Measurements from ENCODE around the gene TM4SF4. TPM values are rescaled to one million over a fixed set of nuclear protein-coding genes. Genes with fewer than 3 reads are reported as not detected.

Gene TM4SF4
- total RNA-seq, 2 experiments from 2014 or later, result not detected

DNA sequence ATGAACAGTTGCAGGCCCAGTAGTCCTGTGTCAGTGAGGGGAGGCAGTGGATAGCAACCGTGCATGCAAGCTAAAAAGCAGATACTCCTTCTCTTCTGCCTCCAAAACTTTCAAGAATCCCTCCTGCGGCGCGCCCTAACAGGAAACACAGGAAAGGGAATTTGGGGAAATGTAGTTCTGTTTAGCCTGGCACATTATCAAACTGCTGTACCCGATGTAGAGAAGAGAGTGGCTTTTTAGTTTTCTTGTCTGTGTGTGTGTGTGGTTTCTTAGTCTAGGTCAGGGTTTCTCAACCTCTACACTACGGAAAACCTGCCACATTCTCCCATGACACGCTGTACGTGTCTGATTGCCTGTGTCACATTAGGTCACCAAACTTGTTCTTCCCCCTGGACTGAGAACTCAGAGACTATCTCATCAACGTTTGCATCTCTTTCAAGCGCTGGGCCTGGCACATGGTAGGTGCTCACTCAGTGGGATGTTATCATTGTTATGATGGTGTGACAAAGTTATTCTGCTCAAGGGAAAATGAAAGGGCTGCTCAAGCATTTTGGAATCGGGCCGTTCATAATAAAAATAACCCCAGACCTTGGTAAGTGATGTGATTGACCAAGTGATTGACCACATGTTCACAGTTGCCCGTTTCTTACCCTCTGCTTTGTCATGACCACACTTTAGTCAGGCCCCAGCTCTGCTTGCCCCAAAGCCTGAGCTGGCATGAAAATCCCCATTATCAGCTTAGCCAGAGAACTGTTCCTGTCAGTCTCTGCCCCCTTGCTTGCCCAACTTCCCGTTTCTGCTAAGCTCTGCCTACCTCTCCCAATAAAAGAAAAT lies 33.2 kb downstream of the TM4SF4 start:
- intact Hi-C loops (cut with micrococcal nuclease), result loop anchor here (1.0 kb wide), 1 partner anchor 245 kb away; the partner anchor contains the start of gene COMMD2
- peak; percentile 45 for DNase-seq
- peaks cover 26% of the 10 kb centered on the region for H3K27me3 Mint-ChIP-seq
- H3K9me3 Mint-ChIP-seq, result no peaks in the 10 kb centered on the region
- H3K4me3 Mint-ChIP-seq, result no peak overlapping the region
- CTCF ChIA-PET, result no interaction called here
- peak overlapping the region; percentile 53 for H3K27ac Mint-ChIP-seq
- H3K4me1 Mint-ChIP-seq (ENCODE audit: low read depth), result peaks cover 10% of the 10 kb centered on the region
- POLR2A ChIA-PET, result no interaction called here
- H3K36me3 Mint-ChIP-seq, result no peaks in the 10 kb centered on the region

DNA sequence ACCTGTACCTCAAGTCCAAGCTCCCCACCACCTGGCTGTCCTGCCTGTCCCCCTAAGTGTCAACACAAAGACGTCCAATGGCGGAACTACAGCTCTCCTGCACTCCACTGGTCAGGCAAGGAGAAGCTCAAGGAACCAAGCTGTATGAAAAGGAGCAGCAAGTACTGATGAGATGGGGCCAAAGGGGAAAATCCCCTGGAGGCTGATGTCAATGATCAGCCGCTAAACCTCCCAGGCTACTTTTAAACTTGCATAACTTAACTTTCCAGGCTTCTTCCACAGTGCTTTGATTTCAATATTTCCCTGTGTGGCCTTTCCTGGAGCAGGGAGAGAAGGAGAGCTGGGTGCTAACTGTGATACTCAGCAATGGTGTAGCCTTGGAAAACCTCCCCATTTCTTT lies 35.0 kb downstream of the TM4SF4 start:
- intact Hi-C loops (cut with micrococcal nuclease), result no loop called here
- no peak for DNase-seq
- ChIA-PET POLR2A (no interaction called here), CTCF (interaction anchor here (1.3 to 1.7 kb wide), 3 partner anchors 15 to 298 kb away, joined by 3 to 7 read pairs (median 3); no protein-coding TSS in a partner anchor)
- Mint-ChIP-seq H3K27me3 (peaks cover 23% of the 10 kb centered on the region), H3K27ac (no peak overlapping the region), H3K4me3 (no peak overlapping the region), H3K4me1 (ENCODE audit: low read depth) (peaks cover 10% of the 10 kb centered on the region), H3K36me3 (no peaks in the 10 kb centered on the region), H3K9me3 (no peaks in the 10 kb centered on the region)

DNA sequence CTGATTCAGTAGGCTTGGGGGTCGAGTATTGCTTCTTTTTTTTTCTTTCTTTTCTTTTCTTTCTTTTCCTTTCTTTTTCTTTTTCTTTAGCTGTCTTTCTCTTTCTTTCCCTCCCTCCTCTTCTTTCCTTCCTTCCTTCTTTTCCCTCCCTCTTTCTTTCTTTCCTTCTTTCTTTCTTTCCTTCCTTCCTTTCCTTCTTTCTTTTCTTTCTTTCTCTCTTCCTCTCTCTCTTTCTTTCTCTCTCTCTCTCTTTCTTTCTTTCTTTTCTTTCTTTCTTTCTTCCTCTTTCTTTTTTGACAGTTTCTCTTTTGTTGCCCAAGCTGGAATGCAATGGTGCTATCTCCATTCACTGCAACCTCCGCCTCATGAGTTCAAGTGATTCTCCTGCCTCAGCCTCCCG lies 36.0 kb downstream of the TM4SF4 start:
- Mint-ChIP-seq H3K27me3 (peaks cover 19% of the 10 kb centered on the region), H3K4me3 (no peak overlapping the region), H3K36me3 (no peaks in the 10 kb centered on the region), H3K4me1 (ENCODE audit: low read depth) (peaks cover 10% of the 10 kb centered on the region), H3K9me3 (no peaks in the 10 kb centered on the region), H3K27ac (no peak overlapping the region)
- CTCF ChIA-PET, result interaction anchor here (1.5 to 1.7 kb wide), 2 partner anchors 16 to 297 kb away, joined by 3 to 7 read pairs; no protein-coding TSS in a partner anchor
- intact Hi-C loops (cut with micrococcal nuclease), result no loop called here
- POLR2A ChIA-PET, result no interaction called here
- DNase-seq, result no peak

DNA sequence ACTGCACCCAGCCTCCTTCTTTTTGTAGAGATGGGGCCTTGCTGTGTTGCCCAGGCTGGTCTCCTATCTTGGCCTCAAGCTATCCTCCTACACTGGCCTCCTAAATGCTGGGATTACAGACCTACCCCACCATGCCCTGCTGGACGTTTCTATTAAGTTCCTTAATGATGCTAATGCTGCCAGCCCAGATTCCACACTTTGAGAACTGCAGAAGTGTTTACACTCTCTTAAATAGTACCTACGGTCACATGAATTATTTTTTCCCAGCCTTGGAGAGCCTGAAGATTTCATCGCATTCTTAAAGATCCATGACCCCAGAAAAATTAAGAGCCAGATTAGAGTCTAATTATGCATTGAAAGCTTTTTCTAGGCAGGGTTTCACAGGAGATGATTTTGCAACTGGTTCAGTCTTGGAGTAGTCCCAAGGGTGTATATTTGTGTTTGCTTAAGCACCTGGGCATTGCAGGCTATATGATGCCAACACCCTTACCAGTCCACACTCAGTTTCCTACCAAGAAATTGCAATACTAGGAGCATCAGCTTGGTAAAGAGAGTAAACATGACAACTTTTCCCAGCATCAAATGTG lies 36.6 kb downstream of the TM4SF4 start:
- Mint-ChIP-seq H3K27ac (no peak overlapping the region), H3K36me3 (no peaks in the 10 kb centered on the region), H3K4me3 (no peak overlapping the region), H3K4me1 (ENCODE audit: low read depth) (peaks cover 10% of the 10 kb centered on the region), H3K9me3 (no peaks in the 10 kb centered on the region), H3K27me3 (peaks cover 19% of the 10 kb centered on the region)
- DNase-seq, result no peak
- POLR2A ChIA-PET, result no interaction called here
- intact Hi-C loops (cut with micrococcal nuclease), result no loop called here
- CTCF ChIA-PET, result interaction anchor here (0.6 to 3.7 kb wide), 6 partner anchors 165 to 472 kb away, joined by 3 to 31 read pairs (median 4); no protein-coding TSS in a partner anchor

DNA sequence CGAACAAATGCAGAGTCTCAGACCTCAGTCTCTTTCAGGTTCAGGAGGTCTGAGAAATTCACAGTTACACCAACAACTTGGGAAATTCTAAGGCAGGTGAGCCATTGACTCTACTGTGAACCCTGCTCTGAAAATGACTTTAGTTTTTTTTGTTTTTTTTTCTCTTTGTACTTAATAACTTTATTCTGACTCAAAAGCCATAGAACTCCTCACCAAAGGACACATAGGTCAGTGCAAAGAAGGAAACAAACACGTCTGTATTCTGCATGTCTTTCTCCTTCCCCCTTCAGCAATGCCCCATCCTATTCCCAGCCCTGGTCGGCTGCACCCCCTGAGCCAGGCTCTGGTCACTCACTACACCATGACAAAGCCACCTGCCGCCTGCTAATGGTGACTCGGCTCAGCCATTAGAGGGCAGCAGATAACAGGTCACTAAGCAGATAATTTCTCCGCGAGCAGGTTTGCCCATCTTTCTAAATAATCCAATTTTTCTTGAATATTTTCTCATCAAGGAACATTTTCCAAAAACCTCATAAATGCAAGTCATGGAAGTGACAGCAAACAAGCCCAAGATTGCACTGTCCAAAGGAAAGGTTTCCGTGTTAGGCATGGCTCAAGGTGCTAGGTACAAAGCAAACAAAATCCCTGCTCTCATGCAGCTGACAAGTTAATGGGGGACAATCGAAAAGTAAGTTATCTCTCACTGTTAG lies 37.7 kb downstream of the TM4SF4 start:
- peaks cover 10% of the 10 kb centered on the region for H3K4me1 Mint-ChIP-seq (ENCODE audit: low read depth)
- DNase-seq, result peak; percentile 51
- H3K4me3 Mint-ChIP-seq, result no peak overlapping the region
- ChIA-PET CTCF (interaction anchor here (0.7 to 3.7 kb wide), 9 partner anchors 11 to 471 kb away, joined by 3 to 31 read pairs (median 3); partner anchors contain the start of gene COMMD2), POLR2A (no interaction called here)
- no peaks in the 10 kb centered on the region for H3K36me3 Mint-ChIP-seq
- no peak overlapping the region for H3K27ac Mint-ChIP-seq
- intact Hi-C loops (cut with micrococcal nuclease), result loop anchor here (1.0 kb wide), 4 partner anchors 205 to 296 kb away; partner anchors contain the start of gene COMMD2
- H3K9me3 Mint-ChIP-seq, result no peaks in the 10 kb centered on the region
- peaks cover 15% of the 10 kb centered on the region for H3K27me3 Mint-ChIP-seq

DNA sequence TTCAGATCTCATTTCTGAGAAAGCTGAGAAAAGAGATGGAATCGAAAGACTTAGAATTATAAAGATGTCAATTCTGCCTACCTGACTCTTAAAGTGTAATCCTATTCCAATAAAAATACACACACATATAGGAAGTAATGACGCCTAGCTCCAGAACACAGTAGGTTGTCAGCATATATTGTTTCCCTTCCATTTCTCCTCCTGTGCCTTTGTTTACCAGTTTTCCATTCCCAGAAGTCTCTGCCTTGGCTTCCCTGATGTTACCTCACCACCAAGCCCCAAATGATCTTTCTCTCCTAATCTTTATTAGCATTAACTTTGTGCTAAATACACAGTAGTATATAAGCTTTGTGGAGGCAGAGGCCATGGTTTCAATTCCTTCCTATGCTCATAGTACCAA lies 40.0 kb downstream of the TM4SF4 start:
- intact Hi-C loops (cut with micrococcal nuclease), result no loop called here
- Mint-ChIP-seq H3K4me3 (no peak overlapping the region), H3K27me3 (peaks cover 12% of the 10 kb centered on the region), H3K4me1 (ENCODE audit: low read depth) (no peaks in the 10 kb centered on the region), H3K27ac (no peak overlapping the region), H3K36me3 (no peaks in the 10 kb centered on the region), H3K9me3 (no peaks in the 10 kb centered on the region)
- POLR2A ChIA-PET, result no interaction called here
- CTCF ChIA-PET, result interaction anchor here (0.7 to 3.7 kb wide), 6 partner anchors 28 to 294 kb away, joined by 3 to 31 read pairs (median 5); no protein-coding TSS in a partner anchor
- no peak for DNase-seq

DNA sequence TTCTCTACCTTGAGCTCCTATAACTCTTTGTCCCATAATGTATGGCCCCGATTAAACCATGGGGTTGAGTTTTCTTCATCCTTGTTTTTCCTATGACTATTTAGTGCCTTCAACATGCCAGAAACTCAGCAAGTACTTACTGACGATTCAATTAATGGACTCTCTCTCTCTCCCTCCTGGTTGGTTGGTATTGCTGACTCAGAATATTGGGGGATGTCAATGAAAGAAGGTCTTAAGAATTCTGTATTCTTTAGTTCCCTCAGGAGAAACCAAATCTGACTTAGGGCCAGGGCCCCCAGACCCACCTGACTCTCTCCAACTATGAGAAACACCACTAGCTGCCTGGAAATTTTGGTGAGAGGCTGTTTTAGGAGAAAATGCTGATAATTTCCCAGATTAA lies 40.8 kb downstream of the TM4SF4 start:
- DNase-seq, result no peak
- Mint-ChIP-seq H3K4me1 (ENCODE audit: low read depth) (no peaks in the 10 kb centered on the region), H3K9me3 (no peaks in the 10 kb centered on the region), H3K27ac (no peak overlapping the region), H3K36me3 (no peaks in the 10 kb centered on the region), H3K4me3 (no peak overlapping the region), H3K27me3 (peaks cover 12% of the 10 kb centered on the region)
- POLR2A ChIA-PET, result no interaction called here
- CTCF ChIA-PET, result interaction anchor here (1.6 to 1.9 kb wide), 2 partner anchors 202 to 293 kb away, joined by 5 to 6 read pairs; no protein-coding TSS in a partner anchor
- intact Hi-C loops (cut with micrococcal nuclease), result no loop called here

DNA sequence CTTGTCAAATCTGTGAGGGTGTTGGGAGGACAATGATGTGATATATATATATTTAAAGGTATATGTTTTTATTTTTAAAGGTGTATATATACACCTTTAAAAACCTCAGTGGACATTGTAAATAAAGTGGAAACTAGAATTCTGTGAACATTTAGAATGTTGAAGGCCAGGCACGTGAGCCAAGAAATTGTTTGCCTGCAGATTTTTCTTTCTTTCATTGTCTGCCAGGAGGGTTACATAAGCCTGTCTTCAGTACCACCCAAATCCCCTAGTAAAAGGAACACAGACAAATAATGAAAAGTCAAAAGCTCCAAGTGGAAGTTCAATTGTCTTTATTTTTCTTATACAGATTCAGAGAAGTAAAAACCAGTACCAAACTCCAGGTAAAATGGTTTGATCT lies 42.4 kb downstream of the TM4SF4 start:
- ChIA-PET POLR2A (no interaction called here), CTCF (interaction anchor here (1.2 kb wide), 1 partner anchor 15 kb away, joined by 3 read pairs; no protein-coding TSS in a partner anchor)
- no peak for DNase-seq
- Mint-ChIP-seq H3K27ac (no peak overlapping the region), H3K4me3 (no peak overlapping the region), H3K4me1 (ENCODE audit: low read depth) (no peaks in the 10 kb centered on the region), H3K9me3 (no peaks in the 10 kb centered on the region), H3K27me3 (peaks cover 7% of the 10 kb centered on the region), H3K36me3 (no peaks in the 10 kb centered on the region)
- intact Hi-C loops (cut with micrococcal nuclease), result no loop called here

DNA sequence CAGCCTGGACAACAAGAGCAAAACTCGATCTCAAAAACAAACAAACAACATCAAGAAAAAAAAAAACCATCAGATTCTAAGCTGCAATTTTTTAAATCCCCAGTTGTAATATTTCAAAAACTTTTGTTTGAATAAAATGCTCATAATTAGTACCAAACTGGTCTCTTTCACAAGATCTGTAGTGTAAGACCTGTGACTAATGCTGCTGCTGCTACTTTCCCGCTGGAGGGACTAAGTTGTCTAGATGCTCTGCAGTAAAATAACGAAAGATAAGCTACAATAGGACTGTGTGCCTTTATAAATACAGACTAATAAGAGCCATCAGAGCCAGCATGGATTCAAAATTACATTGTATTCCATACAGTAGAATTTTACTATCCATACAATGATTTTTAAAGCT lies 45.4 kb downstream of the TM4SF4 start:
- CTCF ChIA-PET, result interaction anchor here (0.7 to 1.2 kb wide), 3 partner anchors 197 to 360 kb away, joined by 3 to 4 read pairs (median 3); no protein-coding TSS in a partner anchor
- POLR2A ChIA-PET, result no interaction called here
- intact Hi-C loops (cut with micrococcal nuclease), result no loop called here

DNA sequence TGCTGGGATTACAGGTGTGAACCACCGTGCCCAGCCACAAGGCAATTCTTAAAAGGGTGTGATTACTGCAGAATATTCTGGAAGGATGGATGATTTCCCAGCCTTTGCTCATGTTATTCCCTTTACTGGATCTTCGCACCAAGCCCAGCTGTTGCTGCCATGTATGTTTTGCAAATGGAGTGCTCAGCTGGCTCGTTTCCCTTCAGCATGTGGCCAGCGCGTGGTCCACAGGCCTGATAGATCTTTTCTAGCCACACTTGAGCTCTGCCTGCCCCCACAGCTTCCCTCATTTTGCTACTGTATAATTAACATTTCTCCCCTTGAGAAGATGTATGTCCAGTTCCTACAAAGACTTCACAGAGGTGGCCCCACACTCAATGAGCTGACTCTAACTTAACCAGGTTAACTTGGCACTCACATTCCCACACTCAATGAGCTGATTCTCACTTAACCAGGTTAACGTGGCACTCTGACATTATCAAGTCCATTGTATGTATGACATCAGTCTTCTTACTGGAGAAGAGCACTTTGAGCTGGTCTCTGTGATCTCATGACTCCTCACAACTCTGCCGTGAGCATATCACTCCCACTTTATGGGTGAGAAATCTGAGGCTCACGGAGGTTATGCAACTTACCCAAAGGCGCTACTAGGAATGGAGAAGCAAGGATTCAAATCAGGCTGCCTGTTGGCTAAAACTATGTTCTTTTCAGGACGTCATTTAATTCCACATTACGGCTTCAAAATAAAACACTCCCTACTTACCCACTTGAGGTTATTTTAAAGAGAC lies 49.2 kb downstream of the TM4SF4 start:
- POLR2A ChIA-PET, result no interaction called here
- H3K4me1 Mint-ChIP-seq (ENCODE audit: low read depth), result no peaks in the 10 kb centered on the region
- CTCF ChIA-PET, result no interaction called here
- H3K27me3 Mint-ChIP-seq, result no peaks in the 10 kb centered on the region
- intact Hi-C loops (cut with micrococcal nuclease), result no loop called here
- no peaks in the 10 kb centered on the region for H3K9me3 Mint-ChIP-seq
- H3K4me3 Mint-ChIP-seq, result no peak overlapping the region
- H3K27ac Mint-ChIP-seq, result no peak overlapping the region
- H3K36me3 Mint-ChIP-seq, result no peaks in the 10 kb centered on the region
- DNase-seq, result no peak

More for the DNA sequence above, 45.4 kb downstream of the TM4SF4 start:
- no peaks in the 10 kb centered on the region for H3K36me3 Mint-ChIP-seq
- no peak overlapping the region for H3K4me3 Mint-ChIP-seq
- H3K27ac Mint-ChIP-seq, result no peak overlapping the region
- no peaks in the 10 kb centered on the region for H3K27me3 Mint-ChIP-seq
- H3K4me1 Mint-ChIP-seq (ENCODE audit: low read depth), result no peaks in the 10 kb centered on the region
- DNase-seq, result no peak
- H3K9me3 Mint-ChIP-seq, result no peaks in the 10 kb centered on the region

DNA sequence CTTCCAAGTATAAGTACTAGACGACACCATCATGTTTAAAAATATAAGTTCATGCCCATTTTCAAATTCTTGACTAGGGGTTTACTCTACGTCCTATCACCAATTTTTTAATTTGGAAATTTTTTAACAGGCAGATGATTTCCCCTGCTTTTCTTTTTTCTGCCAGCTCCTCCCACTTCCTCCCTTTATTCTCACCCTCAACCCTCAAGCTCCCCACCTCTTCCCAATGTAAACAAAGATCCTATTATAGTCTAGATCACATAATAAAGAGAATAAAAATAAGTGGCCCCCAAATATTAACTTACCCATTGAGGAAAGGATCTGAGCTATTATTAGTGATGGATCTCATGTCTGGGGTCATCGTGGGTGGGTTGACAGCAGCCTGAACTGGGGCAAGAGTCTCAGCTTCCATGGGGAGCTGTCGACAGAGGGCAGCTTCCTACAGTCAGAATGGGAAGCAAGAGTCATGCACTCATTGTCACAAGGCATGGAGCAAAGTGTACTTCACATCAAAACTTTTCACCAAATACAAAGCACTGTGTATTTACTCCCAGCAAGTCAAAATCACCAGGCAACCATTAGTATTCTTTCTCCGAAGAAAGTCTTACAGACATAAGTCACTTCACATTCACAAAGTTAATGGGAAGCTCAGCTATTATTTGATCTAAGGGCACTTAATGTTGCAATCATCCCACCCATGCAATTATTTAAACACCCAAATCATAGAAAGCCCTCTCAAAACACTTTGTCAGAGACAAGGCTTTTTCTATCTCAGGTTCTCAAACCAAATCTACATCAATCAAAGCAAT lies 53.2 kb downstream of the TM4SF4 start:
- no peaks in the 10 kb centered on the region for H3K27me3 Mint-ChIP-seq
- H3K27ac Mint-ChIP-seq, result no peak overlapping the region
- ChIA-PET CTCF (no interaction called here), POLR2A (no interaction called here)
- no peaks in the 10 kb centered on the region for H3K36me3 Mint-ChIP-seq
- intact Hi-C loops (cut with micrococcal nuclease), result no loop called here
- H3K4me1 Mint-ChIP-seq (ENCODE audit: low read depth), result no peaks in the 10 kb centered on the region
- DNase-seq, result no peak
- H3K4me3 Mint-ChIP-seq, result no peak overlapping the region
- H3K9me3 Mint-ChIP-seq, result no peaks in the 10 kb centered on the region
